B cell (primary cell): ENCODE results near the gene SEMA7A. TPM values are rescaled to one million over a fixed set of nuclear protein-coding genes. Genes with fewer than 3 reads are reported as not detected.

ENCODE experiments used
- ATAC-seq: fragments of 200-7000 bp; cut with Tn5 transposase; one replicate; pipeline ENCODE4 v1.10.0; 2021; ENCODE audit warnings: low read depth, mild to moderate bottlenecking, moderate number of reproducible peaks, moderate library complexity
- CTCF ChIA-PET: fragments of 350-600 bp; sonication (Branson Sonifier 250); formaldehyde crosslinking; loops from one replicate; lab custom pipeline; 2021; ENCODE audit warnings: antibody characterized with exemption, inconsistent platforms; lab: Charles Lee
- POLR2A ChIA-PET: fragments of 350-600 bp; sonication (Branson Sonifier 250); formaldehyde crosslinking; loops from one replicate; lab custom pipeline; 2021; ENCODE audit warnings: antibody characterized with exemption; lab: Charles Lee
- DNase-seq: peaks from one replicate; pipeline ENCODE4 v3.0.0; 2013
- H2AFZ ChIP-seq: 2 replicates; pipeline ENCODE4 v1.6.1; 2012; ENCODE audit warnings: mild to moderate bottlenecking, low read depth, low read length; ENCODE audit not compliant: insufficient read depth, poor library complexity, severe bottlenecking
- H3K27ac ChIP-seq, 2 donors: 1 replicate in 1 of 2; 2 replicates in 1 of 2; pipeline ENCODE4 v1.5.1; 2012 to 2013; ENCODE audit warnings: low read length in 2 of 2, mild to moderate bottlenecking in 2 of 2, moderate library complexity in 1 of 2
- H3K27me3 ChIP-seq, 4 experiments: fragments of 200-600 bp in 1 of 4; sonication (generic) in 1 of 4; replicated peaks in 1 of 4; 1 replicate in 2 of 4; 2 replicates in 2 of 4; pipeline versions ENCODE4 v1.6.1 to v1.7.0; 2013 to 2016; ENCODE audit warnings: low read length in 3 of 4, mild to moderate bottlenecking in 2 of 4, mixed read lengths in 1 of 4, moderate library complexity in 1 of 4; ENCODE audit not compliant: insufficient read depth in 4 of 4, control insufficient read depth in 3 of 4; ENCODE audit errors: control extremely low read depth in 1 of 4
- H3K36me3 ChIP-seq, 2 experiments: replicated peaks in 1 of 2; 1 replicate in 1 of 2; 2 replicates in 1 of 2; pipeline versions ENCODE4 v1.6.1 to v1.7.1; 2013; ENCODE audit warnings: low read length in 1 of 2; ENCODE audit not compliant: insufficient read depth in 2 of 2, control insufficient read depth in 1 of 2; ENCODE audit errors: control extremely low read depth in 1 of 2, extremely low read depth in 1 of 2
- H3K4me1 ChIP-seq, 2 donors: fragments of 200-600 bp in 1 of 2; sonication (generic) in 1 of 2; 1 replicate in 1 of 2; 2 replicates in 1 of 2; pipeline versions ENCODE4 v1.5.1 to v1.6.1; 2013 to 2017; ENCODE audit warnings: low read length in 2 of 2; ENCODE audit not compliant: control insufficient read depth in 2 of 2, insufficient read depth in 2 of 2
- H3K4me2 ChIP-seq: replicated peaks from 2 replicates; pipeline ENCODE3; 2012; ENCODE audit warnings: mild to moderate bottlenecking, low read depth, low read length; ENCODE audit not compliant: poor library complexity, severe bottlenecking
- H3K4me3 ChIP-seq, 5 experiments: fragments of 200-600 bp in 1 of 5; sonication (generic) in 1 of 5; 1 replicate in 3 of 5; 2 replicates in 2 of 5; pipeline versions ENCODE4 v1.5.1 to v1.7.0; 2011 to 2016; ENCODE audit warnings: low read length in 4 of 5, mild to moderate bottlenecking in 4 of 5, low read depth in 2 of 5, control low read depth in 1 of 5, moderate library complexity in 1 of 5; ENCODE audit not compliant: insufficient read depth in 1 of 5; ENCODE audit errors: control extremely low read depth in 1 of 5, extremely low read depth in 1 of 5
- H3K79me2 ChIP-seq: fragments of 200-600 bp; sonication (generic); one replicate; pipeline ENCODE4 v1.6.0; 2016; ENCODE audit warnings: low read length; ENCODE audit not compliant: control insufficient read depth, insufficient read depth
- H3K9ac ChIP-seq: fragments of 200-600 bp; sonication (generic); 2 replicates; pipeline ENCODE4 v1.6.1; 2017; ENCODE audit warnings: mild to moderate bottlenecking, low read length, moderate library complexity
- H3K9me3 ChIP-seq, 3 donors: one replicate each; pipeline versions ENCODE4 v1.6.1 to v1.7.1; 2013; ENCODE audit warnings: low read length in 2 of 3; ENCODE audit not compliant: control insufficient read depth in 2 of 3, insufficient read depth in 1 of 3; ENCODE audit errors: control extremely low read depth in 1 of 3
- H4K20me1 ChIP-seq: 2 replicates; pipeline ENCODE4 v1.6.0; 2012; ENCODE audit warnings: mild to moderate bottlenecking, low read length; ENCODE audit not compliant: insufficient read depth, control insufficient read depth, poor library complexity, severe bottlenecking
- H3K27ac Mint-ChIP-seq: one replicate; pipeline ENCODE4 v1.8.0; 2021; ENCODE audit warnings: mixed read lengths
- H3K27me3 Mint-ChIP-seq: one replicate; pipeline ENCODE4 v1.8.0; 2021; ENCODE audit warnings: mixed read lengths
- H3K4me1 Mint-ChIP-seq: one replicate; pipeline ENCODE4 v1.8.0; 2021; ENCODE audit warnings: mixed read lengths
- H3K4me3 Mint-ChIP-seq: one replicate; pipeline ENCODE4 v1.8.0; 2021; ENCODE audit warnings: mixed read lengths
- H3K9me3 Mint-ChIP-seq: one replicate; pipeline ENCODE4 v1.8.0; 2022; ENCODE audit warnings: mixed read lengths; ENCODE audit not compliant: insufficient read depth
- EZH2 ChIP-seq: IDR thresholded peaks from 2 replicates; pipeline ENCODE4 v1.6.1; 2012; ENCODE audit warnings: borderline replicate concordance, low read depth, mild to moderate bottlenecking, moderate library complexity, low read length; ENCODE audit not compliant: insufficient read depth, poor library complexity, severe bottlenecking
- WGBS: methylation state at CpG from one replicate; pipeline ENCODE4 v1.1.5; 2013; ENCODE audit warnings: missing lambda C conversion rate; ENCODE audit not compliant: insufficient coverage; 5-methylcytosine and 5-hydroxymethylcytosine counted together
- intact Hi-C: fragments of 100-400 bp; cut with micrococcal nuclease; formaldehyde crosslinking; loops from one replicate; pipeline ENCODE4 v1.10.0; 2022
- polyA plus RNA-seq: library from polyadenylated mRNA; depleted of rRNA; stranded (reverse); fragments of >200 nt; gene quantifications from 2 replicates; pipeline ENCODE4 v1.2.3, GENCODE V29; 2012
- total RNA-seq, 2 donors: library from RNA; stranded (reverse); fragments of 120-200 nt in 1 of 2; gene quantifications; 1 replicate in 1 of 2; 2 replicates in 1 of 2; pipeline versions ENCODE4 v1.2.3 to v1.2.4, GENCODE V29; 2013 to 2022
- TF ChIP-seq, protein P1 (sequence below): fragments of 200-600 bp; IDR thresholded peaks from one replicate; pipeline ENCODE4 v1.8.0; 2022; ENCODE audit warnings: antibody characterized with exemption, mild to moderate bottlenecking

SEMA7A gene
- total and polyA plus RNA-seq, 2 donors (not counting 1 experiment from before 2014, with no cell fraction given) = 42.0 to 44.2 TPM

DNA sequence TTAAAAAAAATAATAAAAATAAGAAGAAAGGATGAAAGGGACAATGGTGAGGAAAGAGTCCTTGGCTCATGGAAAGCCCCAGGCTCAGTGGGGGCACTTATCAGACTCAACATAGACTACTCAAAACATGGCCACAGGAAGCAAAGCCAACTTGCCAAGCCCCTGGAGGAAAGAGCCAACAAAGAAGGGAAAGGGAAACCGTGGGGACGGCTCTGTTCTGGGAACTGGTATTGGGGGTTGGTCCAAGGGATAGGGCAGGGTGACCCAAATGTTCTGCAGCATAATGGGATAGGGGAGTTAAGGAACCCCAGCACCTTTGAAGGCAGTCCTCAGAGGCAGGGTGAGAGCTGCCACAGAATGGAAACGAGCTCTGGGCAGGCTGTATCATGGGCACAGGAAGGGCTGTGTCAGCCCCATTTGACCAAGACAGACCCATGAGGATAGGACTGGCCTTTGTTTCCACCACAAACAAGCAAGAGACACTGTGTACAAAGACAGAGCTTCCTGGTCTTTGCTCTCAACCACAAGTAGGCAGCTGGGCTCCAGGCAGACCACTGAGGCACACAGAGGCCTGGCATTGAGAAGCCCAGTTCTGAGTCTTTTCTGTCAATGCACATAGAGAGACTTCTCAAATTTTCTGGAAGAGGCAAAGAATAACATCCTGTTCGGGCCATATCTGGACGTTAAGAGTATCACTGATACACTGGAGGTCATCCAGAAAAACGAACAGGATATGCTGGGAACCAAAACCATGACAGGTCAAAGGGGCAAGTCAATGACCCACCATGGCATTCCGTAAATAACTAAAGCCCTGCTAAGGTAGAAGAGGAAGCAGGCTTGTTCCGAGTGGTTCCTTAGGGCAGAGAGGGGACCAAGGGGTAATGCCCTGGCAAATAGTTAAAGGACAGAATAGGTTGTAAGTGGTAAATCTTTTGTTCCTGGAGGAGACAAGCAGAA lies 10.6 kb upstream of the SEMA7A start:
- Histone ChIP-seq H3K9me3 (no peaks in the 10 kb centered on the region), H3K4me3 (no peak overlapping the region), H3K36me3 (peaks cover 2 to 48% of the 10 kb centered on the region in 2 experiments), H3K4me1 (no peaks in the 10 kb centered on the region), H4K20me1 (no peaks in the 10 kb centered on the region), H3K27ac (no peak overlapping the region), H2AFZ (no peak overlapping the region), H3K4me2 (no peak overlapping the region), H3K79me2 (no peaks in the 10 kb centered on the region), H3K9ac (no peak overlapping the region), H3K27me3 (no peaks in the 10 kb centered on the region)
- Mint-ChIP-seq H3K4me1 (no peaks in the 10 kb centered on the region), H3K27me3 (no peaks in the 10 kb centered on the region), H3K9me3 (no peaks in the 10 kb centered on the region), H3K4me3 (no peak overlapping the region), H3K27ac (no peak overlapping the region)
- CTCF ChIA-PET = interaction anchor here (7.6 to 26.1 kb wide), 2 partner anchors 15 to 65 kb away, joined by 66 to 855 read pairs; no protein-coding TSS in a partner anchor
- intact Hi-C loops = no loop called here
- DNase-seq (no peak), ATAC-seq (no peak)
- POLR2A ChIA-PET = no interaction called here
- TF ChIP-seq EZH2 = no peak
- TF ChIP-seq, protein P1, sequence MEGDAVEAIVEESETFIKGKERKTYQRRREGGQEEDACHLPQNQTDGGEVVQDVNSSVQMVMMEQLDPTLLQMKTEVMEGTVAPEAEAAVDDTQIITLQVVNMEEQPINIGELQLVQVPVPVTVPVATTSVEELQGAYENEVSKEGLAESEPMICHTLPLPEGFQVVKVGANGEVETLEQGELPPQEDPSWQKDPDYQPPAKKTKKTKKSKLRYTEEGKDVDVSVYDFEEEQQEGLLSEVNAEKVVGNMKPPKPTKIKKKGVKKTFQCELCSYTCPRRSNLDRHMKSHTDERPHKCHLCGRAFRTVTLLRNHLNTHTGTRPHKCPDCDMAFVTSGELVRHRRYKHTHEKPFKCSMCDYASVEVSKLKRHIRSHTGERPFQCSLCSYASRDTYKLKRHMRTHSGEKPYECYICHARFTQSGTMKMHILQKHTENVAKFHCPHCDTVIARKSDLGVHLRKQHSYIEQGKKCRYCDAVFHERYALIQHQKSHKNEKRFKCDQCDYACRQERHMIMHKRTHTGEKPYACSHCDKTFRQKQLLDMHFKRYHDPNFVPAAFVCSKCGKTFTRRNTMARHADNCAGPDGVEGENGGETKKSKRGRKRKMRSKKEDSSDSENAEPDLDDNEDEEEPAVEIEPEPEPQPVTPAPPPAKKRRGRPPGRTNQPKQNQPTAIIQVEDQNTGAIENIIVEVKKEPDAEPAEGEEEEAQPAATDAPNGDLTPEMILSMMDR = no peak
- WGBS = 88% methylated on average over 8 of the region's 8 CpGs
